H9 (cell line): ENCODE results near the gene MGMT. TPM values are rescaled to one million over a fixed set of nuclear protein-coding genes. Genes with fewer than 3 reads are reported as not detected.

Source experiments
- DNase-seq: peaks from one replicate; pipeline ENCODE4 v3.0.0-alpha.2; 2017
- H2AFZ ChIP-seq: one replicate; pipeline ENCODE4 v1.6.1; 2013; ENCODE audit warnings: mild to moderate bottlenecking, low read length, control low read depth, moderate library complexity
- H2AK5ac ChIP-seq: 2 replicates; pipeline ENCODE4 v1.6.1; 2013; ENCODE audit warnings: low read length, control low read depth, mixed read lengths; ENCODE audit not compliant: insufficient read length
- H2BK120ac ChIP-seq: one replicate; pipeline ENCODE4 v1.6.1; 2013; ENCODE audit warnings: low read depth, mild to moderate bottlenecking, low read length, control low read depth, inconsistent platforms; ENCODE audit not compliant: poor library complexity, severe bottlenecking
- H2BK12ac ChIP-seq: 2 replicates; pipeline ENCODE4 v1.6.1; 2013; ENCODE audit warnings: low read length, control low read depth, mixed read lengths, low read depth; ENCODE audit not compliant: insufficient read length
- H2BK15ac ChIP-seq: 2 replicates; pipeline ENCODE4 v1.6.1; 2013; ENCODE audit warnings: low read depth, low read length, control low read depth
- H2BK20ac ChIP-seq: one replicate; pipeline ENCODE4 v1.6.1; 2013; ENCODE audit warnings: low read depth, mild to moderate bottlenecking, low read length, control low read depth, inconsistent platforms; ENCODE audit not compliant: poor library complexity, severe bottlenecking
- H2BK5ac ChIP-seq: 2 replicates; pipeline ENCODE4 v1.6.1; 2013; ENCODE audit warnings: low read length, control low read depth, mixed read lengths; ENCODE audit not compliant: insufficient read length
- H3K14ac ChIP-seq: 2 replicates; pipeline ENCODE4 v1.6.1; 2013; ENCODE audit warnings: low read length, control low read depth; ENCODE audit not compliant: insufficient read depth
- H3K18ac ChIP-seq: 2 replicates; pipeline ENCODE4 v1.6.1; 2013; ENCODE audit warnings: low read depth, mild to moderate bottlenecking, mixed read lengths, low read length, control low read depth; ENCODE audit not compliant: insufficient read length
- H3K23ac ChIP-seq: 2 replicates; pipeline ENCODE4 v1.6.1; 2013; ENCODE audit warnings: low read length, control low read depth, mixed read lengths, low read depth; ENCODE audit not compliant: insufficient read length
- H3K23me2 ChIP-seq: 2 replicates; pipeline ENCODE4 v1.6.1; 2013; ENCODE audit warnings: low read depth, mild to moderate bottlenecking, mixed read lengths, low read length, control low read depth; ENCODE audit not compliant: insufficient read length, poor library complexity, severe bottlenecking
- H3K27ac ChIP-seq: 2 replicates; pipeline ENCODE4 v1.5.1; 2013; ENCODE audit warnings: low read length, control low read depth, mixed read lengths, low read depth; ENCODE audit not compliant: insufficient read length
- H3K27me3 ChIP-seq: 2 replicates; pipeline ENCODE4 v1.6.1; 2013; ENCODE audit warnings: low read length, control low read depth, inconsistent platforms; ENCODE audit not compliant: insufficient read depth
- H3K4ac ChIP-seq: 2 replicates; pipeline ENCODE4 v1.6.1; 2013; ENCODE audit warnings: low read depth, mild to moderate bottlenecking, control low read depth, inconsistent platforms, low read length, moderate library complexity
- H3K4me1 ChIP-seq: 2 replicates; pipeline ENCODE4 v1.6.1; 2013; ENCODE audit warnings: low read length, control low read depth, inconsistent platforms; ENCODE audit not compliant: insufficient read depth
- H3K4me2 ChIP-seq: 2 replicates; pipeline ENCODE4 v1.6.1; 2013; ENCODE audit warnings: low read length, control low read depth, mixed read lengths; ENCODE audit not compliant: insufficient read length, insufficient read depth
- H3K56ac ChIP-seq: 2 replicates; pipeline ENCODE4 v1.6.1; 2013; ENCODE audit warnings: low read depth, mild to moderate bottlenecking, mixed read lengths, low read length, control low read depth; ENCODE audit not compliant: insufficient read length
- H3K79me1 ChIP-seq: 2 replicates; pipeline ENCODE4 v1.6.1; 2013; ENCODE audit warnings: low read depth, mild to moderate bottlenecking, moderate library complexity, low read length, control low read depth, inconsistent platforms; ENCODE audit not compliant: insufficient read depth, poor library complexity, severe bottlenecking
- H3K79me2 ChIP-seq: 2 replicates; pipeline ENCODE4 v1.6.1; 2013; ENCODE audit warnings: low read length, control low read depth, inconsistent platforms; ENCODE audit not compliant: insufficient read depth
- H3K9ac ChIP-seq: 2 replicates; pipeline ENCODE4 v1.6.1; 2013; ENCODE audit warnings: low read length, control low read depth, mixed read lengths; ENCODE audit not compliant: insufficient read length; ENCODE audit errors: extremely low read depth
- H3K9me3 ChIP-seq: one replicate; pipeline ENCODE4 v1.6.1; 2013; ENCODE audit warnings: low read depth, low read length, inconsistent platforms; ENCODE audit not compliant: control insufficient read depth
- H3T11ph ChIP-seq: one replicate; pipeline ENCODE4 v1.6.1; 2013; ENCODE audit warnings: mild to moderate bottlenecking, low read length, control low read depth, inconsistent platforms
- H4K20me1 ChIP-seq: one replicate; pipeline ENCODE4 v1.6.1; 2013; ENCODE audit not compliant: control insufficient read depth, insufficient read length, insufficient read depth
- H4K5ac ChIP-seq: 2 replicates; pipeline ENCODE4 v1.6.1; 2013; ENCODE audit warnings: low read depth, mild to moderate bottlenecking, mixed read lengths, low read length, control low read depth; ENCODE audit not compliant: insufficient read length
- H4K8ac ChIP-seq: replicated peaks from 2 replicates; pipeline ENCODE4 v1.6.1; 2013; ENCODE audit warnings: low read length, control low read depth, mixed read lengths, low read depth; ENCODE audit not compliant: insufficient read length
- H4K91ac ChIP-seq: 2 replicates; pipeline ENCODE4 v1.6.1; 2013; ENCODE audit warnings: low read depth, mild to moderate bottlenecking, moderate library complexity, mixed read lengths, low read length, control low read depth; ENCODE audit not compliant: insufficient read length
- H3K27ac Mint-ChIP-seq, 3 experiments: 2 replicates in 2 of 3; 3 replicates in 1 of 3; pipeline ENCODE4 v1.8.0; 2020 to 2021; ENCODE audit warnings: mixed read lengths in 3 of 3, mild to moderate bottlenecking in 1 of 3, moderate library complexity in 1 of 3
- H3K27me3 Mint-ChIP-seq: 2 replicates; pipeline ENCODE4 v1.8.0; 2021; ENCODE audit warnings: low read depth, mild to moderate bottlenecking, moderate library complexity, mixed read lengths
- H3K36me3 Mint-ChIP-seq, 3 experiments: 2 replicates in 2 of 3; 3 replicates in 1 of 3; pipeline ENCODE4 v1.8.0; 2020 to 2021; ENCODE audit warnings: low read depth in 3 of 3, mixed read lengths in 3 of 3; ENCODE audit not compliant: insufficient read depth in 1 of 3
- H3K4me1 Mint-ChIP-seq, 2 experiments: 2 replicates each; pipeline ENCODE4 v1.8.0; 2020; ENCODE audit warnings: mixed read lengths in 2 of 2
- H3K4me3 Mint-ChIP-seq, 2 experiments: 2 replicates in 1 of 2; 3 replicates in 1 of 2; pipeline ENCODE4 v1.8.0; 2020 to 2021; ENCODE audit warnings: mild to moderate bottlenecking in 2 of 2, mixed read lengths in 2 of 2, moderate library complexity in 1 of 2
- H3K9me3 Mint-ChIP-seq, 2 experiments: 2 replicates in 1 of 2; 3 replicates in 1 of 2; pipeline ENCODE4 v1.8.0; 2020; ENCODE audit warnings: mild to moderate bottlenecking in 2 of 2, mixed read lengths in 2 of 2, moderate library complexity in 1 of 2
- WGBS: extraction: QIAGEN DNeasy Blood & Tissue Kit; methylation state at CpG from one replicate; pipeline ENCODE4 v1.1.7; 2013; ENCODE audit warnings: missing lambda C conversion rate, low lambda C conversion rate, mixed read lengths; ENCODE audit not compliant: insufficient read length; ENCODE audit errors: extremely low coverage; 5-methylcytosine and 5-hydroxymethylcytosine counted together
- total RNA-seq: library from RNA; stranded (reverse); gene quantifications from 2 replicates; pipeline ENCODE4 v1.2.1, GENCODE V29; 2021
- TF ChIP-seq, protein P1 (sequence below): fragments of 200-600 bp; sonication (generic); conservative IDR thresholded peaks from 3 replicates; pipeline ENCODE4 v1.8.0; 2021; ENCODE audit warnings: antibody characterized with exemption, mild to moderate bottlenecking

Gene MGMT
- total RNA-seq, 1 experiment from 2014 or later, result 18.4 TPM

DNA sequence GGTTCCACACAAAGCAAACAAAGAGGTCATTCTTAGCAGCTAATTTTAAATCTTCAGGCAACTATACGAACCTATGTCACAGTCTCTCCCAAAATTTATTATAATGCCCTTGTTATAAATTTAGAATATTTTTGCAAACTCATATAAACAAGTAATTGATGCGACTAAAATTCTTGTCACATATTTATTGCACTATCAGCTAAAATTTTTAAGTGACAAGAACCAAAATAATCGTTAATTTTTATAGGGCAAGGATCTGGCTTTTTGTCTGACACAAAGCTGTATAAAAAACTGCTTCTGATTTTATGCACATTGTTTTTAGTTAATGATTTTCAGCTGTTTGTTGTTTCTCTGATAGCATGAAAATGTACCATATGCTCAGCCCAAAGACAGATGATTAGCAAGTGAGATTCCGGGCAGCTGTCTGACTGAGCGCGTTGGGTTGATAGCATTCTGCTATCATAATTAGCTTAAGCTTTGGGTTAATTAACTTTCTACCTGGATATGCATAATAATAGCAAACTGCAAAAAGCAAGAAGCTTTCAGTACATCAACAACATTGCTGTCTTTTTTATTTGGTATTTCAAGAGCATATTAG is 136.0 kb downstream of the MGMT start:
- H2BK12ac ChIP-seq, result no peak overlapping the region
- no peak overlapping the region for H2BK20ac ChIP-seq
- no peak overlapping the region for H2BK5ac ChIP-seq
- no peak overlapping the region for H3K4me3 Mint-ChIP-seq
- H3K9ac ChIP-seq, result no peak overlapping the region
- no peak overlapping the region for H3K23ac ChIP-seq
- TF ChIP-seq, protein P1, sequence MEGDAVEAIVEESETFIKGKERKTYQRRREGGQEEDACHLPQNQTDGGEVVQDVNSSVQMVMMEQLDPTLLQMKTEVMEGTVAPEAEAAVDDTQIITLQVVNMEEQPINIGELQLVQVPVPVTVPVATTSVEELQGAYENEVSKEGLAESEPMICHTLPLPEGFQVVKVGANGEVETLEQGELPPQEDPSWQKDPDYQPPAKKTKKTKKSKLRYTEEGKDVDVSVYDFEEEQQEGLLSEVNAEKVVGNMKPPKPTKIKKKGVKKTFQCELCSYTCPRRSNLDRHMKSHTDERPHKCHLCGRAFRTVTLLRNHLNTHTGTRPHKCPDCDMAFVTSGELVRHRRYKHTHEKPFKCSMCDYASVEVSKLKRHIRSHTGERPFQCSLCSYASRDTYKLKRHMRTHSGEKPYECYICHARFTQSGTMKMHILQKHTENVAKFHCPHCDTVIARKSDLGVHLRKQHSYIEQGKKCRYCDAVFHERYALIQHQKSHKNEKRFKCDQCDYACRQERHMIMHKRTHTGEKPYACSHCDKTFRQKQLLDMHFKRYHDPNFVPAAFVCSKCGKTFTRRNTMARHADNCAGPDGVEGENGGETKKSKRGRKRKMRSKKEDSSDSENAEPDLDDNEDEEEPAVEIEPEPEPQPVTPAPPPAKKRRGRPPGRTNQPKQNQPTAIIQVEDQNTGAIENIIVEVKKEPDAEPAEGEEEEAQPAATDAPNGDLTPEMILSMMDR, result no peak
- no peaks in the 10 kb centered on the region for H3K27me3 Mint-ChIP-seq
- DNase-seq, result no peak
- no peak overlapping the region for H3K56ac ChIP-seq
- H3K79me2 ChIP-seq, result no peaks in the 10 kb centered on the region
- H3K23me2 ChIP-seq, result no peaks in the 10 kb centered on the region
- no peak overlapping the region for H3K27ac Mint-ChIP-seq
- no peak overlapping the region for H3K14ac ChIP-seq
- no peak overlapping the region for H3K27ac ChIP-seq
- H3K36me3 Mint-ChIP-seq, result no peaks in the 10 kb centered on the region
- no peaks in the 10 kb centered on the region for H3K27me3 ChIP-seq
- no peak overlapping the region for H3K4me2 ChIP-seq
- H3K4me1 ChIP-seq, result peaks cover 4% of the 10 kb centered on the region; the same call in 1 of the 2 replicates
- no peak overlapping the region for H4K5ac ChIP-seq
- H4K20me1 ChIP-seq, result no peaks in the 10 kb centered on the region
- H4K91ac ChIP-seq, result no peak overlapping the region
- H3T11ph ChIP-seq, result no peak overlapping the region
- H3K18ac ChIP-seq, result no peak overlapping the region
- H2AK5ac ChIP-seq, result no peak overlapping the region
- no peak overlapping the region for H2AFZ ChIP-seq
- H3K9me3 Mint-ChIP-seq, result no peaks in the 10 kb centered on the region
- no peak overlapping the region for H4K8ac ChIP-seq
- H2BK15ac ChIP-seq, result no peak overlapping the region
- WGBS, result no CpG with 5 or more reads among the region's 6 CpGs
- no peak overlapping the region for H2BK120ac ChIP-seq
- H3K4me1 Mint-ChIP-seq, result peaks cover 20% of the 10 kb centered on the region in 2 experiments
- H3K9me3 ChIP-seq, result no peaks in the 10 kb centered on the region
- H3K79me1 ChIP-seq, result no peaks in the 10 kb centered on the region
- H3K4ac ChIP-seq, result no peak overlapping the region
